A549 (cell line): Measurements from ENCODE around the gene PEX10. TPM values are rescaled to one million over a fixed set of nuclear protein-coding genes. Genes with fewer than 3 reads are reported as not detected.

ENCODE experiments used
- ATAC-seq, 2 experiments: fragments of 200-7000 bp in 1 of 2; fragments of >200 bp in 1 of 2; cut with Nextera tagmentation in 1 of 2; cut with Tn5 transposase in 1 of 2; 3 replicates each; pipeline versions ENCODE4 v1.8.0 to v1.9.1; 2018 to 2020; ENCODE audit warnings: mild to moderate bottlenecking in 1 of 2, moderate library complexity in 1 of 2
- CTCF ChIA-PET: fragments of 300-600 bp; sonication (Branson Sonifier 250); formaldehyde crosslinking; extraction: SDS; loops from one replicate; lab custom pipeline; 2021; ENCODE audit warnings: antibody characterized with exemption, inconsistent platforms; lab: Yijun Ruan, JAX
- POLR2A ChIA-PET: fragments of 350-600 bp; formaldehyde crosslinking; extraction: SDS; loops from one replicate; lab custom pipeline; 2021; ENCODE audit warnings: antibody characterized with exemption, inconsistent platforms; lab: Yijun Ruan, JAX
- DNase-seq, 2 experiments: peaks; one replicate each; pipeline versions ENCODE4 v3.0.0 to v3.0.0-alpha.2; 2011 to 2016; ENCODE audit warnings: low read depth in 1 of 2, low spot score in 1 of 2
- FAIRE-seq: peaks from 2 replicates; lab custom pipeline; 2011; peaks lifted over from hg19 to GRCh38; lab: Jason Lieb, UNC
- H3K27ac ChIP-seq, 2 experiments: fragments of >200 bp; sonication (Bioruptor Twin); formaldehyde crosslinking; 3 replicates each; pipeline ENCODE4 v1.5.1; 2016 to 2017
- H3K4me1 ChIP-seq: fragments of >200 bp; sonication (Bioruptor Twin); formaldehyde crosslinking; 3 replicates; pipeline ENCODE4 v1.6.1; 2016
- H3K4me2 ChIP-seq: fragments of >200 bp; sonication (Bioruptor Twin); formaldehyde crosslinking; 3 replicates; pipeline ENCODE4 v1.6.1; 2016
- H3K4me3 ChIP-seq: fragments of >200 bp; sonication (Bioruptor Twin); formaldehyde crosslinking; 3 replicates; pipeline ENCODE4 v1.5.1; 2016
- H3K9me3 ChIP-seq: fragments of >200 bp; sonication (Bioruptor Twin); formaldehyde crosslinking; 3 replicates; pipeline ENCODE4 v1.6.1; 2016
- CHD2 ChIP-seq: fragments of 150-350 bp; IDR thresholded peaks from 2 replicates; pipeline ENCODE4 v1.6.1; 2014; ENCODE audit warnings: low read length; ENCODE audit not compliant: partially characterized antibody
- CHD4 ChIP-seq: fragments of 200-600 bp; sonication (generic); IDR thresholded peaks from 2 replicates; pipeline ENCODE4 v1.6.1; 2016; ENCODE audit warnings: antibody characterized with exemption, mild to moderate bottlenecking, borderline replicate concordance
- EHMT2 ChIP-seq: fragments of 200-600 bp; sonication (generic); IDR thresholded peaks from 2 replicates; pipeline ENCODE4 v1.6.1; 2016; ENCODE audit warnings: antibody characterized with exemption, low read depth, mild to moderate bottlenecking, moderate library complexity
- EP300 ChIP-seq, 2 experiments: fragments of >200 bp; sonication (Bioruptor Twin); formaldehyde crosslinking; IDR thresholded peaks; 2 replicates in 1 of 2; 3 replicates in 1 of 2; pipeline ENCODE4 v1.6.1; 2016 to 2017
- ESRRA ChIP-seq: fragments of 150-350 bp; IDR thresholded peaks from 2 replicates; pipeline ENCODE4 v1.6.1; 2014; ENCODE audit warnings: mild to moderate bottlenecking, low read length, borderline replicate concordance
- FOSB ChIP-seq: fragments of 250-450 bp; sonication (Bioruptor Pico); IDR thresholded peaks from 2 replicates; pipeline ENCODE4 v1.5.0; 2020; ENCODE audit warnings: mild to moderate bottlenecking, moderate library complexity
- HOXA7 ChIP-seq: fragments of 250-450 bp; sonication (Bioruptor Pico); IDR thresholded peaks from 2 replicates; pipeline ENCODE4 v1.5.0; 2020; ENCODE audit warnings: mild to moderate bottlenecking, moderate library complexity
- HOXB13 ChIP-seq: fragments of 250-450 bp; sonication (Bioruptor Pico); IDR thresholded peaks from 2 replicates; pipeline ENCODE4 v1.5.0; 2020; ENCODE audit warnings: low read depth, mild to moderate bottlenecking, moderate library complexity
- JUNB ChIP-seq: fragments of >200 bp; sonication (Bioruptor Twin); formaldehyde crosslinking; IDR thresholded peaks from 2 replicates; pipeline ENCODE4 v1.6.1; 2016
- KDM5A ChIP-seq: fragments of 200-600 bp; sonication (generic); IDR thresholded peaks from 2 replicates; pipeline ENCODE4 v1.6.1; 2016; ENCODE audit warnings: antibody characterized with exemption, mild to moderate bottlenecking
- POLR2AphosphoS2 ChIP-seq: conservative IDR thresholded peaks from 2 replicates; pipeline ENCODE4 v1.6.1; 2012; ENCODE audit warnings: low read length, improper control_type of control experiment, inconsistent platforms
- RCOR1 ChIP-seq: fragments of 150-350 bp; IDR thresholded peaks from 2 replicates; pipeline ENCODE4 v1.6.1; 2014; ENCODE audit warnings: antibody characterized with exemption, low read length, low read depth
- RFX5 ChIP-seq: fragments of 450-650 bp; IDR thresholded peaks from 2 replicates; pipeline ENCODE4 v1.7.1; 2014; ENCODE audit warnings: antibody characterized with exemption, mild to moderate bottlenecking, moderate library complexity
- SMC3 ChIP-seq: fragments of >200 bp; sonication (Bioruptor Twin); formaldehyde crosslinking; IDR thresholded peaks from 3 replicates; pipeline ENCODE4 v1.6.1; 2018; ENCODE audit warnings: inconsistent platforms
- TP53 ChIP-seq: fragments of 250-450 bp; sonication (Bioruptor Pico); IDR thresholded peaks from 2 replicates; pipeline ENCODE4 v1.5.0; 2021; ENCODE audit warnings: mild to moderate bottlenecking, moderate library complexity
- ZNF302 ChIP-seq: fragments of 250-450 bp; sonication (Bioruptor Pico); IDR thresholded peaks from 2 replicates; pipeline ENCODE4 v1.9.0; 2021; ENCODE audit warnings: inconsistent platforms, mild to moderate bottlenecking, moderate library complexity
- WGBS: methylation state at CpG from one replicate; pipeline ENCODE4 v1.1.6; 2017; ENCODE audit errors: missing lambda C conversion rate; 5-methylcytosine and 5-hydroxymethylcytosine counted together
- polyA plus RNA-seq, 4 experiments: library from polyadenylated mRNA; depleted of rRNA in 3 of 4; stranded (reverse); fragments of >200 nt; fragmentation: RNase III in 1 of 4; extraction: RNeasy Plus Mini Kit Qiagen cat#74134 plus additional on column Dnase treatment in 1 of 4; gene quantifications; 2 replicates in 3 of 4; 3 replicates in 1 of 4; pipeline ENCODE4 v1.2.3, GENCODE V29; 2011 to 2017
- TF ChIP-seq, protein P1 (sequence below): fragments of 200-600 bp; sonication (generic); IDR thresholded peaks from 2 replicates; pipeline ENCODE4 v1.6.1; 2016; ENCODE audit warnings: antibody characterized with exemption, mild to moderate bottlenecking, moderate library complexity
- TF ChIP-seq, protein P2 (sequence below): IDR thresholded peaks from 2 replicates; pipeline ENCODE4 v1.6.1; 2012
- TF ChIP-seq, protein P3 (sequence below): fragments of >200 bp; sonication (Bioruptor Twin); formaldehyde crosslinking; IDR thresholded peaks from 3 replicates; pipeline ENCODE4 v1.5.1; 2016
- TF ChIP-seq, protein P4 (sequence below): IDR thresholded peaks from 2 replicates; pipeline ENCODE4 v1.6.1; 2012
- TF ChIP-seq, protein P5 (sequence below): IDR thresholded peaks from 2 replicates; pipeline ENCODE4 v1.6.1; 2012; ENCODE audit warnings: low read depth, borderline replicate concordance
- TF ChIP-seq, protein P6 (sequence below): fragments of 150-350 bp; IDR thresholded peaks from 2 replicates; pipeline ENCODE4 v1.6.1; 2014; ENCODE audit warnings: low read depth, mild to moderate bottlenecking, low read length
- TF ChIP-seq, protein P7 (sequence below): fragments of >200 bp; sonication (Bioruptor Twin); formaldehyde crosslinking; IDR thresholded peaks from 3 replicates; pipeline ENCODE4 v1.6.1; 2016

Gene PEX10
- polyA plus RNA-seq, 2 of the 4 experiments (the other 2 are of a cell fraction): 12.3 to 20.2 TPM

DNA sequence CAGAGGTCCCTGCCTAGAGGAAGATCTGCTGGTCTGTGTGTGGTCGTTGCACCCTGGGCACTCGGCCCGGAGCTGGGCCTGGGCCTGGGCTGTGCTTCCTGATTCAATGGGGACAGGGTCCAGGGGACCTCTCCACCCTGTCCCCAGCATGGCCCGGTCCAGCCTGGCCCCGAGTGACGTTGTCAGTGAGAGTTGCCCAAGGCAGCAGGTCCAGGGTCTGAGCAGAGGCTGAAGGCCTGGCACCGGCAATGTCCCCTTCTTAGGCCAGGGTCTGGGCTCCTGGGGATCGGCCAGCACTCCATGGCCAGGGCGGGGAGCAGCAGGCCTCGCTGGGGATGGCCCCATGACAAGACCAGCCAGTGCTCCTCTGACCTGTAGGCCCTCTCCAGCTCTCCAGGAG lies 15.6 kb upstream of the PEX10 start:
- no peak overlapping the region for H3K27ac ChIP-seq
- FAIRE-seq: no peak
- no peak overlapping the region for H3K4me3 ChIP-seq
- no peak for DNase-seq
- H3K4me1 ChIP-seq: no peaks in the 10 kb centered on the region
- TF ChIP-seq POLR2AphosphoS2 (no peak), ZNF302 (CRISPR knock-in tag) (no peak), HOXA7 (CRISPR knock-in tag) (no peak), HOXB13 (CRISPR knock-in tag) (no peak), EP300 (IDR thresholded peaks at IDR 0.05) (no peak), CHD2 (no peak)
- TF ChIP-seq, protein P1, sequence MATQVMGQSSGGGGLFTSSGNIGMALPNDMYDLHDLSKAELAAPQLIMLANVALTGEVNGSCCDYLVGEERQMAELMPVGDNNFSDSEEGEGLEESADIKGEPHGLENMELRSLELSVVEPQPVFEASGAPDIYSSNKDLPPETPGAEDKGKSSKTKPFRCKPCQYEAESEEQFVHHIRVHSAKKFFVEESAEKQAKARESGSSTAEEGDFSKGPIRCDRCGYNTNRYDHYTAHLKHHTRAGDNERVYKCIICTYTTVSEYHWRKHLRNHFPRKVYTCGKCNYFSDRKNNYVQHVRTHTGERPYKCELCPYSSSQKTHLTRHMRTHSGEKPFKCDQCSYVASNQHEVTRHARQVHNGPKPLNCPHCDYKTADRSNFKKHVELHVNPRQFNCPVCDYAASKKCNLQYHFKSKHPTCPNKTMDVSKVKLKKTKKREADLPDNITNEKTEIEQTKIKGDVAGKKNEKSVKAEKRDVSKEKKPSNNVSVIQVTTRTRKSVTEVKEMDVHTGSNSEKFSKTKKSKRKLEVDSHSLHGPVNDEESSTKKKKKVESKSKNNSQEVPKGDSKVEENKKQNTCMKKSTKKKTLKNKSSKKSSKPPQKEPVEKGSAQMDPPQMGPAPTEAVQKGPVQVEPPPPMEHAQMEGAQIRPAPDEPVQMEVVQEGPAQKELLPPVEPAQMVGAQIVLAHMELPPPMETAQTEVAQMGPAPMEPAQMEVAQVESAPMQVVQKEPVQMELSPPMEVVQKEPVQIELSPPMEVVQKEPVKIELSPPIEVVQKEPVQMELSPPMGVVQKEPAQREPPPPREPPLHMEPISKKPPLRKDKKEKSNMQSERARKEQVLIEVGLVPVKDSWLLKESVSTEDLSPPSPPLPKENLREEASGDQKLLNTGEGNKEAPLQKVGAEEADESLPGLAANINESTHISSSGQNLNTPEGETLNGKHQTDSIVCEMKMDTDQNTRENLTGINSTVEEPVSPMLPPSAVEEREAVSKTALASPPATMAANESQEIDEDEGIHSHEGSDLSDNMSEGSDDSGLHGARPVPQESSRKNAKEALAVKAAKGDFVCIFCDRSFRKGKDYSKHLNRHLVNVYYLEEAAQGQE: no peak
- TF ChIP-seq, protein P2, sequence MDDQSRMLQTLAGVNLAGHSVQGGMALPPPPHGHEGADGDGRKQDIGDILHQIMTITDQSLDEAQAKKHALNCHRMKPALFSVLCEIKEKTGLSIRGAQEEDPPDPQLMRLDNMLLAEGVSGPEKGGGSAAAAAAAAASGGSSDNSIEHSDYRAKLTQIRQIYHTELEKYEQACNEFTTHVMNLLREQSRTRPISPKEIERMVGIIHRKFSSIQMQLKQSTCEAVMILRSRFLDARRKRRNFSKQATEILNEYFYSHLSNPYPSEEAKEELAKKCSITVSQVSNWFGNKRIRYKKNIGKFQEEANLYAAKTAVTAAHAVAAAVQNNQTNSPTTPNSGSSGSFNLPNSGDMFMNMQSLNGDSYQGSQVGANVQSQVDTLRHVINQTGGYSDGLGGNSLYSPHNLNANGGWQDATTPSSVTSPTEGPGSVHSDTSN: no peak
- TF ChIP-seq, protein P3, sequence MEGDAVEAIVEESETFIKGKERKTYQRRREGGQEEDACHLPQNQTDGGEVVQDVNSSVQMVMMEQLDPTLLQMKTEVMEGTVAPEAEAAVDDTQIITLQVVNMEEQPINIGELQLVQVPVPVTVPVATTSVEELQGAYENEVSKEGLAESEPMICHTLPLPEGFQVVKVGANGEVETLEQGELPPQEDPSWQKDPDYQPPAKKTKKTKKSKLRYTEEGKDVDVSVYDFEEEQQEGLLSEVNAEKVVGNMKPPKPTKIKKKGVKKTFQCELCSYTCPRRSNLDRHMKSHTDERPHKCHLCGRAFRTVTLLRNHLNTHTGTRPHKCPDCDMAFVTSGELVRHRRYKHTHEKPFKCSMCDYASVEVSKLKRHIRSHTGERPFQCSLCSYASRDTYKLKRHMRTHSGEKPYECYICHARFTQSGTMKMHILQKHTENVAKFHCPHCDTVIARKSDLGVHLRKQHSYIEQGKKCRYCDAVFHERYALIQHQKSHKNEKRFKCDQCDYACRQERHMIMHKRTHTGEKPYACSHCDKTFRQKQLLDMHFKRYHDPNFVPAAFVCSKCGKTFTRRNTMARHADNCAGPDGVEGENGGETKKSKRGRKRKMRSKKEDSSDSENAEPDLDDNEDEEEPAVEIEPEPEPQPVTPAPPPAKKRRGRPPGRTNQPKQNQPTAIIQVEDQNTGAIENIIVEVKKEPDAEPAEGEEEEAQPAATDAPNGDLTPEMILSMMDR: no peak
- no CpG with 5 or more reads among the region's 10 CpGs for WGBS
- H3K4me2 ChIP-seq: no peak overlapping the region
- ChIA-PET CTCF (interaction anchor here (1.8 kb wide), 1 partner anchor 61 kb away, joined by 3 read pairs; no protein-coding TSS in a partner anchor), POLR2A (no interaction called here)
- peaks cover 5% of the 10 kb centered on the region; the same call in 2 of the 3 replicates for H3K9me3 ChIP-seq
- no peak for ATAC-seq

DNA sequence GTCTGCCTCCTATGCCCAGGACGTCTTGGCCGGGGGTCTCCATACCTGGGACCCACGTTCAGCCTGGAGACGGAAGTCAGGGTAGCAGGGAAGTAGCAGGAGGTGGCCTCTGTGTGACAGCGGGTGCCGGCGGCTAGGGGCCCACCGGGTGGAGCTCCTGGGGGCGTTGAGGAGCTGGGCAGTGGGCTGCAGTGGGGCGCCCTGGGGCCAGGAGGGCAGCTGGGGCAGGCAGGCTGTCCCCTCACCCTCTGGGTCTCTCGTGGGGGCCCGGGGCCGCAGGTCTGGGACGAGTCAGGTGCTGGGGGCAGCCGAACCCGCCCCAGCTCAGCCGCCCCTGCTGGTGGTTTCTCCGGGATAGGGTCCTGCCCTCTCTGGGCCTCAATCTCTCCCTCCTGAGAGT lies 14.7 kb upstream of the PEX10 start:
- Histone ChIP-seq H3K4me2 (no peak overlapping the region), H3K4me3 (no peak overlapping the region), H3K4me1 (no peaks in the 10 kb centered on the region)
- ChIA-PET POLR2A (no interaction called here), CTCF (interaction anchor here (1.5 to 1.8 kb wide), 2 partner anchors 62 to 121 kb away, joined by 3 to 4 read pairs; no protein-coding TSS in a partner anchor)
- DNase-seq (no peak), ATAC-seq (no peak)
- TF ChIP-seq RFX5 (no peak), CHD2 (no peak), TP53 (CRISPR knock-in tag) (no peak), CHD4 (no peak), ESRRA (no peak)
- TF ChIP-seq, protein P4, sequence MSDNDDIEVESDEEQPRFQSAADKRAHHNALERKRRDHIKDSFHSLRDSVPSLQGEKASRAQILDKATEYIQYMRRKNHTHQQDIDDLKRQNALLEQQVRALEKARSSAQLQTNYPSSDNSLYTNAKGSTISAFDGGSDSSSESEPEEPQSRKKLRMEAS: no peak
- TF ChIP-seq, all 56 proteins: peak for 0
- 44% methylated on average over 9 of the region's 18 CpGs for WGBS
- no peak for FAIRE-seq
- H3K9me3 ChIP-seq: peaks cover 5% of the 10 kb centered on the region; the same call in 2 of the 3 replicates
- no peak overlapping the region for H3K27ac ChIP-seq

DNA sequence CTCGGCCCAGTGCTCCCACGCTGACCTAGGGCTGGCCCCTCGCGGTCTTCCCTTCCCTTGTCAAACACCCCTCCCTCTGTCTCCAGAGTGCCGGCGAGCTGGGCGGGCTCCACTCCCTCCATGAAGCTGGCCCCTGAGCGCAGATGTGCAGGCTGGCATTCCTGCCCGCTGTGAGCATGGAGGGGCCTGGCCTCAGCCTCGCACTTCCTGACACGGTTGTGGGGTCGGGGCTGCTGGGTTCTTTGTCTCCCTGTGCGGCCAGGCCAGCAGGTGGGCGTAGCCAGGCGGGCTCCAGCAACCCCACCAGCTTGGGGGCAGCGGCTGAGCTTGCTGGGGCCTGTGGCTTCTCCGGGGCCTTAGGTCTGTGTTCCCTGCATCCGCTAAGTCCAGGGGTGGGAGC lies 14.2 kb upstream of the PEX10 start:
- no peak overlapping the region for H3K27ac ChIP-seq
- FAIRE-seq (no peak), ATAC-seq (no peak), DNase-seq (no peak)
- ChIA-PET CTCF (interaction anchor here (0.7 to 1.8 kb wide), 4 partner anchors 20 to 122 kb away, joined by 3 to 4 read pairs (median 4); no protein-coding TSS in a partner anchor), POLR2A (no interaction called here)
- 80% methylated on average over 7 of the region's 18 CpGs for WGBS
- H3K4me2 ChIP-seq: no peak overlapping the region
- H3K4me1 ChIP-seq: no peaks in the 10 kb centered on the region
- H3K4me3 ChIP-seq: no peak overlapping the region
- H3K9me3 ChIP-seq: peaks cover 5% of the 10 kb centered on the region; the same call in 2 of the 3 replicates
- TF ChIP-seq, protein P5, sequence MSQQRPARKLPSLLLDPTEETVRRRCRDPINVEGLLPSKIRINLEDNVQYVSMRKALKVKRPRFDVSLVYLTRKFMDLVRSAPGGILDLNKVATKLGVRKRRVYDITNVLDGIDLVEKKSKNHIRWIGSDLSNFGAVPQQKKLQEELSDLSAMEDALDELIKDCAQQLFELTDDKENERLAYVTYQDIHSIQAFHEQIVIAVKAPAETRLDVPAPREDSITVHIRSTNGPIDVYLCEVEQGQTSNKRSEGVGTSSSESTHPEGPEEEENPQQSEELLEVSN: no peak
- no peak for TF ChIP-seq FOSB (CRISPR knock-in tag)
- TF ChIP-seq, protein P6, sequence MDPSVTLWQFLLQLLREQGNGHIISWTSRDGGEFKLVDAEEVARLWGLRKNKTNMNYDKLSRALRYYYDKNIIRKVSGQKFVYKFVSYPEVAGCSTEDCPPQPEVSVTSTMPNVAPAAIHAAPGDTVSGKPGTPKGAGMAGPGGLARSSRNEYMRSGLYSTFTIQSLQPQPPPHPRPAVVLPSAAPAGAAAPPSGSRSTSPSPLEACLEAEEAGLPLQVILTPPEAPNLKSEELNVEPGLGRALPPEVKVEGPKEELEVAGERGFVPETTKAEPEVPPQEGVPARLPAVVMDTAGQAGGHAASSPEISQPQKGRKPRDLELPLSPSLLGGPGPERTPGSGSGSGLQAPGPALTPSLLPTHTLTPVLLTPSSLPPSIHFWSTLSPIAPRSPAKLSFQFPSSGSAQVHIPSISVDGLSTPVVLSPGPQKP: no peak
- no peak for TF ChIP-seq RCOR1
- TF ChIP-seq CHD4: no peak
- TF ChIP-seq JUNB: no peak
- TF ChIP-seq, protein P7, sequence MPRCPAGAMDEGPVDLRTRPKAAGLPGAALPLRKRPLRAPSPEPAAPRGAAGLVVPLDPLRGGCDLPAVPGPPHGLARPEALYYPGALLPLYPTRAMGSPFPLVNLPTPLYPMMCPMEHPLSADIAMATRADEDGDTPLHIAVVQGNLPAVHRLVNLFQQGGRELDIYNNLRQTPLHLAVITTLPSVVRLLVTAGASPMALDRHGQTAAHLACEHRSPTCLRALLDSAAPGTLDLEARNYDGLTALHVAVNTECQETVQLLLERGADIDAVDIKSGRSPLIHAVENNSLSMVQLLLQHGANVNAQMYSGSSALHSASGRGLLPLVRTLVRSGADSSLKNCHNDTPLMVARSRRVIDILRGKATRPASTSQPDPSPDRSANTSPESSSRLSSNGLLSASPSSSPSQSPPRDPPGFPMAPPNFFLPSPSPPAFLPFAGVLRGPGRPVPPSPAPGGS: no peak
- TF ChIP-seq KDM5A: no peak
- no peak for TF ChIP-seq SMC3
- TF ChIP-seq EHMT2: no peak
- TF ChIP-seq TP53 (CRISPR knock-in tag): no peak
